Neural cell (in vitro differentiated cells): ENCODE results near the gene TMEM187. TPM values are rescaled to one million over a fixed set of nuclear protein-coding genes. Genes with fewer than 3 reads are reported as not detected.

Experiments used
- H2AFZ ChIP-seq: fragments of 200-600, 300-800 bp; sonication (generic), shearing (Covaris generic); 2 replicates; pipeline ENCODE4 v1.6.0; 2014; ENCODE audit warnings: low read depth, mild to moderate bottlenecking, antibody characterized with exemption, low read length, moderate library complexity
- H3F3A ChIP-seq: fragments of 200-600 bp; shearing (Covaris generic); 2 replicates; pipeline ENCODE4 v1.6.1; 2016; ENCODE audit warnings: mild to moderate bottlenecking, moderate library complexity, mixed read lengths, antibody characterized with exemption, low read length; ENCODE audit not compliant: insufficient read depth, poor library complexity, severe bottlenecking
- H3K27ac ChIP-seq: fragments of 200-600, 300-800 bp; sonication (generic), shearing (Covaris generic); 2 replicates; pipeline ENCODE4 v1.5.1; 2014; ENCODE audit warnings: mild to moderate bottlenecking, low read length, moderate library complexity
- H3K27me3 ChIP-seq: fragments of 300-800, 200-600 bp; sonication (generic), shearing (Covaris generic); 2 replicates; pipeline ENCODE4 v1.6.0; 2014; ENCODE audit warnings: mild to moderate bottlenecking, low read depth, low read length, moderate library complexity; ENCODE audit not compliant: insufficient read depth
- H3K36me3 ChIP-seq: fragments of 300-800, 200-600 bp; sonication (generic), shearing (Covaris generic); 2 replicates; pipeline ENCODE4 v1.5.1; 2014; ENCODE audit warnings: mild to moderate bottlenecking, antibody characterized with exemption, low read length, moderate library complexity; ENCODE audit not compliant: insufficient read depth
- H3K4me2 ChIP-seq: fragments of 300-800, 200-600 bp; sonication (generic), shearing (Covaris generic); 2 replicates; pipeline ENCODE4 v1.6.0; 2014; ENCODE audit warnings: mild to moderate bottlenecking, low read length
- H3K4me3 ChIP-seq: fragments of 300-800, 200-600 bp; sonication (generic), shearing (Covaris generic); 2 replicates; pipeline ENCODE4 v1.5.1; 2014; ENCODE audit warnings: mild to moderate bottlenecking, low read length, moderate library complexity
- H3K79me2 ChIP-seq: fragments of 200-600 bp; shearing (Covaris generic); replicated peaks from 2 replicates; pipeline ENCODE4 v1.6.0; 2014; ENCODE audit warnings: mild to moderate bottlenecking, low read length, moderate library complexity; ENCODE audit not compliant: insufficient read depth
- H3K9ac ChIP-seq: fragments of 300-800, 200-600 bp; sonication (generic), shearing (Covaris generic); 2 replicates; pipeline ENCODE4 v1.6.1; 2016; ENCODE audit warnings: mild to moderate bottlenecking, low read length, mixed read lengths
- H3K9me2 ChIP-seq: fragments of 200-600 bp; shearing (Covaris generic); 2 replicates; pipeline ENCODE4 v1.6.1; 2016; ENCODE audit warnings: mild to moderate bottlenecking, low read length, mixed read lengths; ENCODE audit not compliant: insufficient read depth
- H3K9me3 ChIP-seq: fragments of 200-600, 300-800 bp; sonication (generic), shearing (Covaris generic); 2 replicates; pipeline ENCODE4 v1.6.1; 2016; ENCODE audit warnings: mild to moderate bottlenecking, mixed run types, low read length, moderate library complexity, mixed read lengths
- H4K20me1 ChIP-seq: fragments of 200-600 bp; shearing (Covaris generic); 2 replicates; pipeline ENCODE4 v1.6.1; 2016; ENCODE audit warnings: mild to moderate bottlenecking, mixed run types; ENCODE audit not compliant: insufficient read depth
- EP300 ChIP-seq: fragments of 450-650 bp; conservative IDR thresholded peaks from 2 replicates; pipeline ENCODE4 v1.6.1; 2014; ENCODE audit warnings: antibody characterized with exemption, mild to moderate bottlenecking, moderate library complexity; ENCODE audit not compliant: poor library complexity, severe bottlenecking
- EZH2 ChIP-seq: fragments of 200-600, 300-800 bp; shearing (Covaris generic), sonication (generic); IDR thresholded peaks from 2 replicates; pipeline ENCODE4 v1.6.1; 2014; ENCODE audit warnings: antibody characterized with exemption, low read length, borderline replicate concordance, mild to moderate bottlenecking; ENCODE audit not compliant: insufficient read depth, poor library complexity, severe bottlenecking
- MXI1 ChIP-seq: fragments of 450-650 bp; conservative IDR thresholded peaks from 2 replicates; pipeline ENCODE4 v1.6.1; 2014; ENCODE audit warnings: antibody characterized with exemption, mild to moderate bottlenecking; ENCODE audit not compliant: poor library complexity, severe bottlenecking
- POLR2AphosphoS5 ChIP-seq: IDR thresholded peaks from 2 replicates; pipeline ENCODE4 v1.6.1; 2012
- RAD21 ChIP-seq: fragments of 450-650 bp; conservative IDR thresholded peaks from 2 replicates; pipeline ENCODE4 v1.6.1; 2014; ENCODE audit warnings: antibody characterized with exemption, mild to moderate bottlenecking, moderate library complexity
- REST ChIP-seq: IDR thresholded peaks from 2 replicates; pipeline ENCODE4 v1.6.1; 2012; ENCODE audit warnings: borderline replicate concordance
- SMC3 ChIP-seq: fragments of 450-650 bp; conservative IDR thresholded peaks from 2 replicates; pipeline ENCODE4 v1.6.1; 2014; ENCODE audit warnings: antibody characterized with exemption, mild to moderate bottlenecking, moderate library complexity; ENCODE audit not compliant: poor library complexity
- TAF1 ChIP-seq: IDR thresholded peaks from 2 replicates; pipeline ENCODE4 v1.6.1; 2012; ENCODE audit warnings: low read depth
- polyA plus RNA-seq: library from polyadenylated mRNA; depleted of rRNA; stranded (reverse); fragments of >200 nt; gene quantifications from 2 replicates; pipeline ENCODE4 v1.2.3, GENCODE V29; 2014
- TF ChIP-seq, protein P1 (sequence below): fragments of 450-650 bp; IDR thresholded peaks from 2 replicates; pipeline ENCODE4 v1.5.1; 2014; ENCODE audit warnings: antibody characterized with exemption, mild to moderate bottlenecking, moderate library complexity; ENCODE audit not compliant: poor library complexity, severe bottlenecking

The TMEM187 gene
- polyA plus RNA-seq, 1 donor from 2014 or later: 5.2 TPM

- Histone ChIP-seq H3K27ac (no peak overlapping the region), H3K4me3 (no peak overlapping the region), H3K9ac (no peak overlapping the region), H3K4me2 (no peak overlapping the region), H3F3A (no peaks in the 10 kb centered on the region), H3K79me2 (no peaks in the 10 kb centered on the region), H2AFZ (no peak overlapping the region), H3K9me2 (no peaks in the 10 kb centered on the region), H3K36me3 (no peaks in the 10 kb centered on the region), H3K27me3 (no peaks in the 10 kb centered on the region), H4K20me1 (no peaks in the 10 kb centered on the region), H3K9me3 (no peaks in the 10 kb centered on the region)
- TF ChIP-seq RAD21 (no peak), MXI1 (no peak), EZH2 (no peak), EP300 (no peak), POLR2AphosphoS5 (no peak), TAF1 (no peak), SMC3 (no peak), REST (no peak)
- TF ChIP-seq, protein P1, sequence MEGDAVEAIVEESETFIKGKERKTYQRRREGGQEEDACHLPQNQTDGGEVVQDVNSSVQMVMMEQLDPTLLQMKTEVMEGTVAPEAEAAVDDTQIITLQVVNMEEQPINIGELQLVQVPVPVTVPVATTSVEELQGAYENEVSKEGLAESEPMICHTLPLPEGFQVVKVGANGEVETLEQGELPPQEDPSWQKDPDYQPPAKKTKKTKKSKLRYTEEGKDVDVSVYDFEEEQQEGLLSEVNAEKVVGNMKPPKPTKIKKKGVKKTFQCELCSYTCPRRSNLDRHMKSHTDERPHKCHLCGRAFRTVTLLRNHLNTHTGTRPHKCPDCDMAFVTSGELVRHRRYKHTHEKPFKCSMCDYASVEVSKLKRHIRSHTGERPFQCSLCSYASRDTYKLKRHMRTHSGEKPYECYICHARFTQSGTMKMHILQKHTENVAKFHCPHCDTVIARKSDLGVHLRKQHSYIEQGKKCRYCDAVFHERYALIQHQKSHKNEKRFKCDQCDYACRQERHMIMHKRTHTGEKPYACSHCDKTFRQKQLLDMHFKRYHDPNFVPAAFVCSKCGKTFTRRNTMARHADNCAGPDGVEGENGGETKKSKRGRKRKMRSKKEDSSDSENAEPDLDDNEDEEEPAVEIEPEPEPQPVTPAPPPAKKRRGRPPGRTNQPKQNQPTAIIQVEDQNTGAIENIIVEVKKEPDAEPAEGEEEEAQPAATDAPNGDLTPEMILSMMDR: no peak
These were observed 22.9 kb downstream of the TMEM187 start for GRCh38 chrX:153995504-153995903.

DNA sequence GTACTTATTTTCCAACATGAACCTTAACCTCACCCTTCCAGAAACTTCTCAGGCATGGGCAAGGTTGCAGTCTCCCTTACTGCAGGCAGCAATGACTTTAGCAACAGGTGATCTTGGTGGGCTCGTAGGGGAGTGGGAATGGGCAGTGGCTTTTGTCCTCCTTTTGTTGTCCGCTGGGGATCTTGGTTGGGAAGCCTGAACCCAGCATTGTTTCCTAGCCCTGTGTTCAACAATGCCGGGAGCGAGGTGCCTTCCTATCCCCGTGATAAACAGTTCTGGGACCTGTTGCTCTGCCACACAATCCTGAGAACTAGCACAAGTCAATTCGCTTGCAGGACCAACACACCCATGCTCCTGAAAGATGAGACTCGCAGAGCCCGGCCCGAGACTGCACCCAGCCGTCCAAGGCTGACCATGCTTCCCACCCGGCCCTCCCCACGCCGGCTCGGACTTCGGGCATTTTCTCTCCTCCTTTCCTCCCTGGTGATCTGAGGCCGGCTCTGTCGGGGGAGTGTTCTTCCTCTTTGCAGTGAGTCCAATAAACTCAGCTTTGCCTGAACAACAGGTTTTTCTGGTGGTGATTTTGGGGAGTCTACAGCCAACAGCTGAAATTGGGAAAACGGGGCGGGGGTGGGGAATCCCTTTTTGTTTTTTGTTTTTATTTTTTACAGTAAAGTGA is 26.9 kb downstream of the TMEM187 start:
- no peak overlapping the region for H3K4me2 ChIP-seq
- no peaks in the 10 kb centered on the region for H3K79me2 ChIP-seq
- no peaks in the 10 kb centered on the region for H3K9me3 ChIP-seq
- no peak overlapping the region for H3K27ac ChIP-seq
- no peaks in the 10 kb centered on the region for H3K27me3 ChIP-seq
- no peaks in the 10 kb centered on the region for H4K20me1 ChIP-seq
- TF ChIP-seq RAD21 (no peak), EP300 (no peak), MXI1 (no peak), REST (no peak), SMC3 (no peak), POLR2AphosphoS5 (no peak), EZH2 (no peak), TAF1 (no peak)
- TF ChIP-seq, protein P1: no peak
- H3K9ac ChIP-seq: no peak overlapping the region
- no peaks in the 10 kb centered on the region for H3F3A ChIP-seq
- H2AFZ ChIP-seq: no peak overlapping the region
- H3K9me2 ChIP-seq: no peaks in the 10 kb centered on the region
- H3K4me3 ChIP-seq: no peak overlapping the region
- H3K36me3 ChIP-seq: no peaks in the 10 kb centered on the region
